ENCODE measurements around the gene SUCO. TPM values are rescaled to one million over a fixed set of nuclear protein-coding genes. Genes with fewer than 3 reads are reported as not detected.

The SUCO gene
- total RNA-seq, 4 donors from 2014 or later = 21.1 to 31.6 (median 22.3) TPM

GRCh38 chr1:172661107-172661506 lies 128.2 kb downstream of the SUCO start:
- no peaks in the 10 kb centered on the region for H3K27me3 ChIP-seq
- H3K4me1 ChIP-seq = no peaks in the 10 kb centered on the region
- 67% methylated on average over 3 of the region's 3 CpGs for WGBS
- no peak overlapping the region for H3K27ac ChIP-seq (replicated peaks in 1 of 4)
- H3K36me3 ChIP-seq = no peaks in the 10 kb centered on the region
- H3K9me3 ChIP-seq = no peaks in the 10 kb centered on the region
- DNase-seq (ENCODE audit: extremely low spot score) = peak; percentile 34
- TF ChIP-seq POLR2AphosphoS5 (IDR thresholded peaks at IDR 0.05) = no peak
- no peak for TF ChIP-seq CTCF (IDR thresholded peaks at IDR 0.05)
- no peak for TF ChIP-seq EP300 (IDR thresholded peaks at IDR 0.05)
- TF ChIP-seq POLR2A (IDR thresholded peaks at IDR 0.05; ENCODE audit: low read depth) = no peak
- H3K4me3 ChIP-seq = no peak overlapping the region
- intact Hi-C loops (cut with DNase I) = no loop called here

Small RNA genes within 50 kb of the gene (small RNA-seq; reads per million reads assigned to genes)
- gene RNU6-693P = 0 reads per million in 3 donors

Other genes with a start within 250 kb of the SUCO start
- gene C1orf105, start 112.5 kb upstream of the SUCO start, total RNA-seq = not detected
- 10 to 100 TPM; 18.9 to 25.7 (median 20.9) TPM for gene PIGC, start 89.1 kb upstream of the SUCO start, total RNA-seq
- gene FASLG, start 126.0 kb downstream of the SUCO start, total RNA-seq = under 1 TPM in 1 of 4 donors, not detected in 3; 0.33 TPM

Measured in esophagus muscularis mucosa (tissue), 4 donors.